Vagina (tissue), 2 donors: ENCODE results near the gene ARHGAP42. TPM values are rescaled to one million over a fixed set of nuclear protein-coding genes. Genes with fewer than 3 reads are reported as not detected.
"Not testable (repeated sequence)": the region's sequence is repeated elsewhere in the genome, so short reads cannot be mapped to it uniquely, and the experiment has no call there.

Experiments
- DNase-seq, 2 donors: peaks; one replicate each; pipeline ENCODE4 v3.0.0-alpha.2; 2017; ENCODE audit errors: extremely low spot score in 2 of 2
- H3K27ac ChIP-seq: fragments of 200-600 bp; sonication (generic); one replicate; pipeline ENCODE4 v1.5.1; 2019
- H3K27me3 ChIP-seq: fragments of 200-600 bp; sonication (generic); one replicate; pipeline ENCODE4 v1.5.1; 2019
- H3K36me3 ChIP-seq, 2 donors: fragments of 200-600 bp; sonication (generic); one replicate each; pipeline ENCODE4 v1.5.1; 2017 to 2019
- H3K4me1 ChIP-seq: fragments of 200-600 bp; sonication (generic); one replicate; pipeline ENCODE4 v1.5.1; 2019
- H3K4me3 ChIP-seq, 2 donors: fragments of 200-600 bp; sonication (generic); 1 replicate in 1 of 2; 2 replicates in 1 of 2; pipeline ENCODE4 v1.5.1; 2016 to 2019
- H3K9me3 ChIP-seq: fragments of 200-600 bp; sonication (generic); one replicate; pipeline ENCODE4 v1.5.1; 2019
- POLR2A ChIP-seq, 2 donors: fragments of 450-650 bp; IDR thresholded peaks; one replicate each; pipeline ENCODE4 v1.6.1; 2017; ENCODE audit warnings: antibody characterized with exemption in 2 of 2, mild to moderate bottlenecking in 2 of 2, moderate library complexity in 2 of 2
- POLR2AphosphoS5 ChIP-seq, 2 donors: sonication (generic); formaldehyde crosslinking; IDR thresholded peaks; one replicate each; pipeline ENCODE4 v1.9.0; 2017; ENCODE audit warnings: antibody characterized with exemption in 2 of 2, mild to moderate bottlenecking in 2 of 2, low read depth in 1 of 2; ENCODE audit not compliant: insufficient read depth in 1 of 2
- intact Hi-C: fragments of 100-400 bp; cut with DNase I; formaldehyde crosslinking; loops from one replicate; pipeline ENCODE4 v1.15.1; 2023
- total RNA-seq: library from RNA; depleted of rRNA; stranded (reverse); fragments of >200 nt; gene quantifications from one replicate; pipeline ENCODE4 v1.2.3, GENCODE V29; 2016
- TF ChIP-seq, protein P1 (sequence below), 3 experiments: fragments of 450-650 bp in 2 of 3; fragments of 200-600 bp in 1 of 3; sonication (generic) in 1 of 3; IDR thresholded peaks; one replicate each; pipeline ENCODE4 v1.5.1; 2017 to 2019; ENCODE audit warnings: antibody characterized with exemption in 3 of 3, mild to moderate bottlenecking in 2 of 3, moderate library complexity in 2 of 3

Gene ARHGAP42
- total RNA-seq, 1 donor from 2014 or later = 5.9 TPM

DNA sequence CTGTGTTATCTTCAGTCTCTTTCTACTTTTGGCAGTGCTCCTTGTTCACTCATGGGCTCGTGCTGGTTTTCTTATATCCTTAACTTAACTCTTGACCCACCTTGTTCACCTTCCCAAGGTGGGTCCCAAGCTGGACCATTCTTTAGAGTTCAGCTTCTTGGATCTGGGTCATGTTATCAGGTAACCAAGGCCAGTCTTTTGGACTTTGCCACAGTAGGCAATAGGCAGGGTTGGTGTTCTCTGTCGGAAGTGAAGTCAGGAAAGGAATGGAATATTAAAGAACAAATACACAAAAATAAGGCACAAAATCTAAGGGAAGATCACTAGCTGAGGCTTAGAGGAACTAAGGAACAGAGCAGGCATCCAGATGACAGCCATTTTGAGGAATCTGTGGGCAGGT lies 202.7 kb downstream of the ARHGAP42 start:
- H3K36me3 ChIP-seq = no peaks in the 10 kb centered on the region
- H3K4me3 ChIP-seq = no peak overlapping the region
- no peaks in the 10 kb centered on the region for H3K4me1 ChIP-seq
- DNase-seq = no peak
- no peaks in the 10 kb centered on the region for H3K27me3 ChIP-seq
- H3K9me3 ChIP-seq = no peaks in the 10 kb centered on the region
- H3K27ac ChIP-seq = no peak overlapping the region
- intact Hi-C loops = no loop called here
- TF ChIP-seq, protein P1, sequence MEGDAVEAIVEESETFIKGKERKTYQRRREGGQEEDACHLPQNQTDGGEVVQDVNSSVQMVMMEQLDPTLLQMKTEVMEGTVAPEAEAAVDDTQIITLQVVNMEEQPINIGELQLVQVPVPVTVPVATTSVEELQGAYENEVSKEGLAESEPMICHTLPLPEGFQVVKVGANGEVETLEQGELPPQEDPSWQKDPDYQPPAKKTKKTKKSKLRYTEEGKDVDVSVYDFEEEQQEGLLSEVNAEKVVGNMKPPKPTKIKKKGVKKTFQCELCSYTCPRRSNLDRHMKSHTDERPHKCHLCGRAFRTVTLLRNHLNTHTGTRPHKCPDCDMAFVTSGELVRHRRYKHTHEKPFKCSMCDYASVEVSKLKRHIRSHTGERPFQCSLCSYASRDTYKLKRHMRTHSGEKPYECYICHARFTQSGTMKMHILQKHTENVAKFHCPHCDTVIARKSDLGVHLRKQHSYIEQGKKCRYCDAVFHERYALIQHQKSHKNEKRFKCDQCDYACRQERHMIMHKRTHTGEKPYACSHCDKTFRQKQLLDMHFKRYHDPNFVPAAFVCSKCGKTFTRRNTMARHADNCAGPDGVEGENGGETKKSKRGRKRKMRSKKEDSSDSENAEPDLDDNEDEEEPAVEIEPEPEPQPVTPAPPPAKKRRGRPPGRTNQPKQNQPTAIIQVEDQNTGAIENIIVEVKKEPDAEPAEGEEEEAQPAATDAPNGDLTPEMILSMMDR (IDR thresholded peaks at IDR 0.05) = no peak
- TF ChIP-seq POLR2AphosphoS5 (IDR thresholded peaks at IDR 0.05; ENCODE audit: insufficient read depth in 1 of 2, low read depth in 1 of 2) (no peak), POLR2A (IDR thresholded peaks at IDR 0.05) (no peak)

DNA sequence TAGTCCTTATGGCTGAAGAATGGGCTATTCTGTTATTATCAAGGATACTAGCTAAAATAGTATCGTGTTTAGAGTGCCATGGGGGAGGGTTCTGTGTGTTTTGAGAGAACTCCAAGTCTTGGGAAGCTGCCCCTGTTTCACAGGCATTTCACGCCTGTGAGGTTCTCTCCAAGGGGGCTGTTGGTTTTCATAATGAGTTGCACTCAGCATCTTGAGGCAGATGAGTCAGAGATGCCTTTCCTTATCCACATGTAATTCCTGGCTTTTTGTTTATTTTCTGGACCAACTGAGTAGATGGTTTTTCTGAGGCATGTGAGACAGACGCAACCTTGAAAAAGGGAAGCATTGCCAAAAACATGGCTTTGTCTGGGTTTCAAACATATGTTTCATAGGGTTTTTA lies 203.7 kb downstream of the ARHGAP42 start:
- Histone ChIP-seq H3K4me3 (no peak overlapping the region), H3K4me1 (no peaks in the 10 kb centered on the region), H3K9me3 (no peaks in the 10 kb centered on the region), H3K27me3 (no peaks in the 10 kb centered on the region), H3K36me3 (no peaks in the 10 kb centered on the region), H3K27ac (no peak overlapping the region)
- DNase-seq = no peak
- intact Hi-C loops = no loop called here
- TF ChIP-seq POLR2A (IDR thresholded peaks at IDR 0.05) = no peak
- TF ChIP-seq, protein P1 (IDR thresholded peaks at IDR 0.05) = no peak
- TF ChIP-seq POLR2AphosphoS5 (IDR thresholded peaks at IDR 0.05; ENCODE audit: insufficient read depth in 1 of 2, low read depth in 1 of 2) = no peak

DNA sequence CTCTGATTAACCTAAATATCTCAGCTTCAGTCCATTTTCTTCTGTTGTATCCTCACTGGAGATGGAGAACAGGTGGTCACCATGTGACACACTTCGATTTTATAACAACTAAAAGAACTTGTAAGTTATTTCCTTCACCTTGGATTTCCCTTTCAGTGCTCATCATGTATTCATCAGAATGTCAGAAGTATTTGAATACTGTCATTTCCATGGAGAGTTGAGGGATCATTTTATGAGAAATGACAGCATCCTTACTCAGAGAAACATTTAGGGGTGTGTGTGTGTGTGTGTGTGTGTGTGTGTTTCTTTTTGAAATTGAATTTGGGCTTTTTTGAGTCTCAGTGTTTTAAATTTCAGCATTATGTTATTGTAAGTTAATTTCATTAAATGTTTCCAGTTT lies 205.8 kb downstream of the ARHGAP42 start:
- Histone ChIP-seq H3K4me3 (no peak overlapping the region), H3K27ac (no peak overlapping the region), H3K4me1 (no peaks in the 10 kb centered on the region), H3K27me3 (no peaks in the 10 kb centered on the region), H3K36me3 (no peaks in the 10 kb centered on the region), H3K9me3 (no peaks in the 10 kb centered on the region)
- TF ChIP-seq, protein P1 (IDR thresholded peaks at IDR 0.05) = no peak
- no peak for TF ChIP-seq POLR2AphosphoS5 (IDR thresholded peaks at IDR 0.05; ENCODE audit: insufficient read depth in 1 of 2, low read depth in 1 of 2)
- TF ChIP-seq POLR2A (IDR thresholded peaks at IDR 0.05) = no peak
- DNase-seq = no peak
- intact Hi-C loops = no loop called here

DNA sequence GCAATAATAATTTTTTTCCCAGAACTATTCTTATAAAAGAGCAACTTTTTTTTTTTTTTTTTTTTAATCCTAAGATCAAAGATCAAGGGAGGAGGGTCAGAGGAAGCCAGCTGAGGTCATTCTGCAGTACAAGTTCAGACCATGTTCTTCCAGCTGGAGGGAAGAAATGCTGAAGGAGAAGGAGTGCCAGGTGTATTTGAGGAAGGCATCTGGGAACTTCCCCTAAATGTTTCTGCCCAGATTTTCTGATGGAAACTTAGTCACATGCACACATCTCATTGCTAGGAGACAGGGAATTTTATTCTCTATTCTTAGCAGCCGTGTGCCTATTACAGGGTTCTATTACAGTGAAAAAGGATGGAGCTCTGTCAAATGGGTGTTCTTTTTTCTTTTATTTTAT lies 208.4 kb downstream of the ARHGAP42 start:
- H3K9me3 ChIP-seq = no peaks in the 10 kb centered on the region
- no peaks in the 10 kb centered on the region for H3K36me3 ChIP-seq
- no peaks in the 10 kb centered on the region for H3K27me3 ChIP-seq
- TF ChIP-seq POLR2A (IDR thresholded peaks at IDR 0.05) (no peak), POLR2AphosphoS5 (IDR thresholded peaks at IDR 0.05; ENCODE audit: insufficient read depth in 1 of 2, low read depth in 1 of 2) (no peak)
- no peak overlapping the region for H3K27ac ChIP-seq
- DNase-seq = no peak
- intact Hi-C loops = no loop called here
- H3K4me3 ChIP-seq = no peak overlapping the region
- no peaks in the 10 kb centered on the region for H3K4me1 ChIP-seq

GRCh38 chr11:100895976-100896375 lies 208.9 kb downstream of the ARHGAP42 start:
- DNase-seq, H3K9me3 ChIP-seq, H3K27ac ChIP-seq, intact Hi-C loops, H3K4me3 ChIP-seq, H3K36me3 ChIP-seq, H3K4me1 ChIP-seq, H3K27me3 ChIP-seq: not testable (repeated sequence)

- H3K36me3 ChIP-seq, H3K27me3 ChIP-seq, H3K4me3 ChIP-seq, DNase-seq, H3K9me3 ChIP-seq, intact Hi-C loops, H3K27ac ChIP-seq, H3K4me1 ChIP-seq: not testable (repeated sequence)
Observed at GRCh38 chr11:100901471-100901870, 214.4 kb downstream of the ARHGAP42 start.
